A204.1 (cell line): Measurements from ENCODE around the gene CBY2.
"Not testable (repeated sequence)": the region's sequence is repeated elsewhere in the genome, so short reads cannot be mapped to it uniquely, and the experiment has no call there.

Source experiments
- FAIRE-seq: peaks from 2 replicates; lab custom pipeline; 2012; peaks lifted over from hg19 to GRCh38; lab: Jason Lieb, UNC

The CBY2 gene, protein sequence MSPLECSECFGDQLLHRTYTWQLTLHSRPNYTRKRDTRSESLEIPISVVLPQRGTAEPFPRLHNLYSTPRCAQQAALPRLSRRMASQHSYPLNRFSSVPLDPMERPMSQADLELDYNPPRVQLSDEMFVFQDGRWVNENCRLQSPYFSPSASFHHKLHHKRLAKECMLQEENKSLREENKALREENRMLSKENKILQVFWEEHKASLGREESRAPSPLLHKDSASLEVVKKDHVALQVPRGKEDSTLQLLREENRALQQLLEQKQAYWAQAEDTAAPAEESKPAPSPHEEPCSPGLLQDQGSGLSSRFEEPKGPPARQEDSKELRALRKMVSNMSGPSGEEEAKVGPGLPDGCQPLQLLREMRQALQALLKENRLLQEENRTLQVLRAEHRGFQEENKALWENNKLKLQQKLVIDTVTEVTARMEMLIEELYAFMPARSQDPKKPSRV

DNA sequence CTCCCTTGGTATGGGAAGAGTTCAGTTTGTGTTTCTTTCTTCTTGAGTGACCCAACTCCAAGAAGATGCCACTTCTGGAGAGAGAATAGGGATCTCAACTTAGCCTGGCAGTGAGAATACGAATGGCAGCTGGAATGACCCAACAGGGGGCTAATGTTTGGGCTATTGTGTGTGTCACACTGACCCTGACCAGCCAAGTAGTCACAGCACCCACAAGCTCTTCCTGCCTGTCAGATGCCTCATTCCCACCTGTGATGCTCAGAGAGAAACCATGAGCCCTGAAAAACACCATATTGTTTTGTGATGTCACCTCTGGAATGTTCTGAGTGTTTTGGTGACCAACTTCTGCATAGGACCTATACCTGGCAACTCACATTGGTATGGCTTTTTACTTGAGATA lies at the start of gene CBY2:
Gene CBY2, plus strand, starts transcription at position 233 of the 400 bp plus-strand sequence. Its CDS starts 71 bp downstream, at position 304.
- no peak for FAIRE-seq

DNA sequence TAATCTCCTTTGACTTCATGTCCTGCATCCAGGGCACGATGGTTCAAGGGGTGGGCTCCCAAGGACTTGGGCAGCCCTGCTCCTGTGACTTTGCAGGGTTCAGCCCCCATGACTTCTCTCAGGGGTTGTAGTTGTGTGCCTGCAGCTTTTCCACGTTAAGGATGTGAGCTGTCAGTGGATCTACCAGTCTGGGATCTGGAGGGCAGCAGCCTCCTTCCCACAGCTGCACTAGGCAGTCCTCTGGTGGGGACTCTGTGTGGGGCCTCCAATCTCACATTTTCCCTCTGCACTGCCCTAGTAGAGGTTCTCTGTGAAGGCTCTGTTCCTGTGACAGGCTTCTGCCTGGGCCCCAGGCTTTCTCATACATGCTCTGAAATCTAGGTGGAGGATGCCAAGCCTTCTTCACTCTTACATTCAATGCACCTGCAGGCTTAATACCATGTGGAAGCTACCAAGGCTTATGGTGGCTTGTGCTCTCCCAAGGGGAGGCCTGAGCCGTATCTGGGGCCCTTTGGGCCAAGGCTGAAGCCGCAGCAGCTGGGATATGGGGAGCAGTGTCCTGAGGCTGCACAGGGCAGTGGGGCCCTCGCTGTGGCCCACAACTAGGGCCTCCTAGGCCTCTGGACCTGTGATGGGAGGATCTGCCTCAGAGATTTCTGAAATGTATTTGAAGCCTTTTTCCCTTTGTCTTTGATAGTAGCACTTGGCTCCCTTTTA lies 47.3 kb upstream of the CBY2 start:
- FAIRE-seq = no peak

- no peak for FAIRE-seq
Observed at GRCh38 chr13:45658586-45659235, 43.4 kb upstream of the CBY2 start.

DNA sequence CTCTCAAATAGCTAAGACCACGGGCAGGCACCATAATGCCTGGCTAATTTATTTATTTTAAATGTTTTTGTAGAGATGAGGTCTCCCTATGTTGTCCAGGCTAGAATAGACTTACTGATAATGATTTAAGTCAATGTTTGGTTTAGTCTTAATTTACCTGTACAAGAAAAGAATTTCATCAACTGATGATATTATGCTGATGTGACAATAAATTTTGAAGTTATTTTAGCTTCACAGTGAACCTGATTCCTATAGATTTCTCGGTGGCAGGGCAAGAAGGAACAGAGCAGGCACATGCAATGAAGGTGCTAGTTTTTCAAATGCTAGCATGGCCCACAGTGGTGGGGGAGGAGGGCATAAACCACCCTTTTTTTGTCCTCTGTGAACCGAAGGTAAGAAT lies 42.6 kb upstream of the CBY2 start:
- no peak for FAIRE-seq

- not testable (repeated sequence) for FAIRE-seq
Observed at GRCh38 chr13:45660458-45660857, 41.7 kb upstream of the CBY2 start.

- no peak for FAIRE-seq
Observed at GRCh38 chr13:45662162-45662561, 40.0 kb upstream of the CBY2 start.

DNA sequence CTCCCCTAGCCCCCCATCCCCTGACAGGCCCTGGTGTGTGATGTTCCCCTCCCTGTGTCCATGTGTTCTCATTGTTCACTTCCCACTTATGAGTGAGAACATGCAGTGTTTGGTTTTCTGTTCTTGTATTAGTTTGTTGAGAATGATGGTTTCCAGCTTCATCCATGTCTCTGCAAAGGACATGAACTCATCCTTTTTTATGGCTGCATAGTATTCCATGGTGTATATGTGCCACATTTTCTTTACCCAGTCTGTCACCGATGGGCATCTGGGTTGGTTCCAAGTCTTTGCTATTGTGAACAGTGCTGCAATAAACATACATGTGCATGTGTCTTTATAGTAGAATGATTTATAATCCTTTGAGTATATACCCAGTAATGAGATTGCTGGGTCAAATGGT lies 39.2 kb upstream of the CBY2 start:
- not testable (repeated sequence) for FAIRE-seq

- FAIRE-seq = not testable (repeated sequence)
Observed at GRCh38 chr13:45669626-45670025, 32.5 kb upstream of the CBY2 start.

DNA sequence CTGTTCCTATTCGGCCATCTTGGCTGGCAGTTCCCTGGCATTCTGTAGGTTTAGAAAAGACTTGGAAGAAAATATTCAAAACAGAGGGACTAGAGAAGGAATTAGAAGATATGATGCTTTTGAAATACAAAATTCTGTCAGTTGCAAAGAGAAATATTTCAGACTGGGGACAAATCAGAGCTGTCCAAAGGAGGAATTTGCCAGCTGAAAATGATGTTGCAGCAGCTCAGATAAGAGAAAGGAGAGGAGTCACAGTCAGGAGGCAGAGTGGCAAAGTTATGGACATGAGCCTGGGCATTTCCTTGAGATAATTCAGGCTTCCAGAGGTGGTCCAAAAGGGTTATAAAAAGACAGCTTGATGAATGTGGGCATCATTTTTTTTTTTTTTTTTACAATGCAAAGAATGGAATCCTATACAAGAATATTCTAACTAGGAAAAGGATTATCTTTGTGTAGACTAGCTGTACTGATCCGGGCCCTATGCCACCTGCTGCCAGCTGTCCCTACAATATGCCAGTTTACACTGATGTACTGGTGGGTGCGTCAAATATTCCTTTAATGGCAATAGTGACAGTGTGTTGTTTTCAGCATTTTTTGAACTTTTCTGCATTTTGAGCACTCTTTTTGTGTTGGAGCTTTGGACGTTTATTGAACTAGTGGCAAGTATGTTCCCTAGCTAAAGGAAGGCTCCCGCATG lies 31.8 kb upstream of the CBY2 start:
- no peak for FAIRE-seq

- FAIRE-seq = no peak
Observed at GRCh38 chr13:45674908-45675307, 27.2 kb upstream of the CBY2 start.

DNA sequence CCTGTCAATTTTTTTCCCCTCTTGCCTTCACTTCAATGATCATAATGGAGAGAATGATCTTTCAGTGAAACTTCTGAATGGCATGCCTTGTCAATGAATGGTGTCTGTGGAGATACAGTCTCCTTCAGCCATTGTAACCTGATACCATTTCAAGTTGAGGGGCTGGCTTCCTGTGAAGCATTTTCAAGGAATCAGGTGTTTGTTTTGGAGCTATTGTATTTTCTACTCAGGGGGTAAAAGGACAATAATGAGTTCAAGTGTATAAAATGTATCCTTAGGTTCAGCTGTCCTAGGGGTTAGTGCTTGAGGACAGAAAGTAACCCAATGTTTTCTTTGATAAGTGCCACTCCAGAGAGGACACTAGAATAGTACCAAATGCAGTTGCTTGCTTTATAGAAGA lies 23.8 kb upstream of the CBY2 start:
- no peak for FAIRE-seq

DNA sequence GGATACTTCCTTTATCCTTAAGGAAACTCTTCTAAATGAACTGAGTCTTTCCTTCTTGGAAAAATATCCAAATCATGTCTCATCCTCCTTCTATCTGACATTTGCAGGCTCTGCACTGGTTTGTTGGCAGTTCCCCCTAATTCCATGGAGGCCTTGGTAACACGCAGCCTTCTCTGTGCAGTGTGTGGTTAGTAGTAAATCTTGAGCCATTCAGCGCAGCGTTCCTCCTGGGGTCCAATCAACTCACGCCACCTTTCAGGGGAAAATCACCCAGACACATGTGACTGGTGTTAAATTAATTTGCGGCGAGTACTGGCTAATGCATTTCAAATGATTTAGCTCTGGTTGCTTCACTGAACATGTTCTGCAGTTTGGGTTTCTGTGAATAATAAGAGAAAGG lies 21.0 kb upstream of the CBY2 start:
- no peak for FAIRE-seq

DNA sequence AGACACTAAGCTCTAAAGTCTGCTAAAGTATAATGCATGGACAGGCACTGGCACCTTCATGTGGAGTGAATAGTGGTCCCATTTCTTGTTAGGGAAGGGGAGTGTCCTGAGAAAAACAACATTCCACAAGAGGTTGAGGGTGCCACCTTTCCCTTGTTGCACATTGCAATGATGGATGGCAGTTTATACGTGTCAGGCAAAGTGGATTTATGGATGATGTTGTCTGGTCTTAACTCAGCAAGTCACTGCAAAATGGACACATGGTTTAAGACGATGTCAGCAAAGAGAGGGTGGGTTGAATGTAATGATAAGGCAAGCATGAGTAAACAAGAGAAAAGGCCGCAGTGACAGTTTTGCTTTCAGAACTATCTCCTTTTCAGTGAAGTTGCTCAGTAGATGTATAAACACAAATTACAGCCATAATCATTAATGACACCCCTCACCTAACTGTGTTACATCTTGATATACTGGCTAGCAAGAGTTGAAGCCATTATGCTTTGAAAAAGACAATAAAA lies 19.6 kb upstream of the CBY2 start:
- FAIRE-seq = no peak

GRCh38 chr13:45683701-45684100 lies 18.4 kb upstream of the CBY2 start:
- FAIRE-seq = no peak

DNA sequence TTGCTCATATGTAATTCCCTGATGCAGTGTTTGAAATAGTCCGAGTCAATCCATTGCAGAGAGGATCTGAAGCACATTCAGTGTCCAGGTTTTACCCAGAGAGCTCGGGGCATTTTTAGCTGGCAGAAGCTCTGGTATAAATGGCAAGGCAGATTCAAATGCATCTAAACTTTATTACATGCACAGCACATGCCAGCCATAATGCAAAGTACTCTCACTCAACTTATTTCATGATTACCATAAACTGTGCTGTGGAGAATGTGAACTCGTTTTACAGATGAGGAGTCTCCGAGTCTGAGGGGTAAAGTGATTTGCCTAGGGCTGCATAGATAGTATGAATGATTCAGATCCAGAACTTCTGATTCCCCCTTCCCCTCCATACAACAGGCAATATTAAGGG lies 13.5 kb upstream of the CBY2 start:
- FAIRE-seq = no peak

DNA sequence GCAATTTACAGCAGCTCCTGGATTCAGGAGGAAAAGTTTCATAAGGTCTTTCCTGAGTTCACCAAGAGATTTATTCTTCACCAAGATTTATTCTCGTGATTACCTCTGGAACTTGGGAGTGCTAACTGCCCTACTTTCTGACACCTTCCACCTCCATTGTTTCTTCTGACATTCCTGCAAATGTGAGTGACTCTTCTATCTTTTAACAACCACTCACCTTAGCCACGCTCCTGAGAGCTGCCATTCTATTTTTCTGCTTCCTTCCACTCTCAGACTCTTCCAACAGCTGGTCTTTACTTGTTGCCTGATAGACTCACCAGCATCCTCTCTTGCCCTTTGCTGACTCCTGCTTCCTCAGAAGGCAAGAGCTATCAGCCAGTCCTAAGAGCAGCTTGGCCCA lies 11.5 kb upstream of the CBY2 start:
- no peak for FAIRE-seq

- FAIRE-seq = no peak
Observed at GRCh38 chr13:45691251-45691650, 10.9 kb upstream of the CBY2 start.

DNA sequence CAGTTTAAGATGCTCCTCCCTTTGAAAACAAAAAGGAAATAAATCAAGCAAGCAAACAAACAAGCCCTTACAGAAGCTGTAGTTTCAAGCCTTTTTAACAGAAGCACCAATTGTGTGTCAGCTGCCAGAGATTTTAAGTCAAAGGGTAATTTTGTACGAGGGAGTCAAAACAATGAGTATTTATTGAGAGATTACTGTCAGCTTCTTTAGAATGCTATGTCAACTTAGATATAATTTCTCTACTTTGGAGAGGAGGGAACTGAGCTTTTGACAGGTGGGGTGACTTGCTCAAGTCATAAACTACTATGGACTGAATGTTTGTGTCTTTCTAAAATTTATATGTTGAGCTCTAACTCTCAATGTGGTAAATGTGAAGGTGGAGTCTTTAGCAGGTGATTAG lies 10.5 kb upstream of the CBY2 start:
- FAIRE-seq = no peak

DNA sequence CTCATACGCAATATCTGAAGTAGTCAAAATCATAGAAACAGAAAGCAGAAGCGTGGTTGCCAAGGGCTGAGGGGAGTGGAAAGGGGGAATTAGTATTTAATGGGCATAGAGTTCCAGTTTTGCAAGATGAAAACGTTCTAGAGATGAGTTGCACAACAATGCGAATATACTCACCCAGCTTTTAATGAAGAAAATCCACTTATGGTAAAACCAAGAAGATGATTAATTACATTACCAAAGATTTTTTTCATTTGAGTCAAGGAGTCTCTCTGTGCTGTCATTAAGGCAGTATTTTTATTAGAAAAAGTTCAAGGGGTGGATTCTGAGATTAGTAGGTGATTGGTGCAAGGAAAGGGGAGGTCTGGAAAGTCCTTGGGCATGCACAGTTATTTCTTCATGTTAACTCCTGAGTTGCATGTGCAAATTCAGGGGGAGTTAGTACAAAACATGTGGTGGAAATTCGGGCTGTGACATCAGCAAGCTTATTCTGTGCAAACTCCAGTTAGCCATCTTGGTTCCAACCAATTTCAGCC lies 6.9 kb upstream of the CBY2 start:
- FAIRE-seq = no peak

- FAIRE-seq = no peak
Observed at GRCh38 chr13:45696610-45697226, 5.4 kb upstream of the CBY2 start.
